Measurements from ENCODE around the gene SCN7A. TPM values are rescaled to one million over a fixed set of nuclear protein-coding genes. Genes with fewer than 3 reads are reported as not detected.

Gene SCN7A
- total and polyA plus RNA-seq, 4 donors = 0.05 to 7.9 (median 1.1) TPM

DNA sequence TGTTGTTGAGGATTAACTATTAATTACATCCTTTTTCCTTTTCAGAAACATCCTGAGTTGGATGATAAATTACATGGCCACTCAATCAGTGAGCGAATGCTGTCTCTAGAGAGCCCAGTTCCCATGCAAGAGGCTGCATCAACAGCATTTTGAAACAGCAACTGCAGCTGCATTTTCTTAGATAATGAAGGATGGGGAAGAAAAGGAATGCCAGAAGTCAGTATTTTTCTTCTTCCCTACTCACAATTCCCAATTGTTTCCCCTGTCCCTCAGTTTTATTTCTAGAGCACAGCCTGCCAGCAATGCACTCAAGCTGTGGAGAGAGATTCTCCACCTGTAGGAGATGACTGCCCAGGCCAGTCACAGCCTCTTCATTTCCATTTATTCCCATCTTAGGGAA, 6.9 kb downstream of the SCN7A start:
- no peaks in the 10 kb centered on the region for H3K4me1 ChIP-seq (ENCODE audit: control insufficient read depth in 4 of 4, insufficient read depth in 4 of 4, low read length in 3 of 4)
- H3K27me3 ChIP-seq (ENCODE audit: control insufficient read depth in 4 of 4, insufficient read depth in 4 of 4, low read length in 3 of 4) = peaks cover 0 to 4% (median 0%) of the 10 kb centered on the region in 4 donors
- H3K9me3 ChIP-seq (ENCODE audit: control insufficient read depth in 4 of 4, low read length in 3 of 4) = no peaks in the 10 kb centered on the region
- TF ChIP-seq FOXA1 (IDR thresholded peaks at IDR 0.05) = no peak
- no peak overlapping the region for H3K27ac ChIP-seq (ENCODE audit: low read depth in 1 of 2, low read length in 2 of 2)
- no peak overlapping the region for H3K9ac ChIP-seq (ENCODE audit: low read depth in 1 of 2, low read length in 2 of 2)
- no peak for DNase-seq (ENCODE audit: low spot score)
- WGBS = 69% methylated on average over 1 of the region's 1 CpG
- no peak overlapping the region for H3K4me3 ChIP-seq (ENCODE audit: low read depth in 1 of 3, low read length in 3 of 3)
- no peaks in the 10 kb centered on the region for H3K36me3 ChIP-seq (ENCODE audit: control insufficient read depth in 4 of 4, insufficient read depth in 3 of 4, low read depth in 1 of 4, low read length in 3 of 4)

DNA sequence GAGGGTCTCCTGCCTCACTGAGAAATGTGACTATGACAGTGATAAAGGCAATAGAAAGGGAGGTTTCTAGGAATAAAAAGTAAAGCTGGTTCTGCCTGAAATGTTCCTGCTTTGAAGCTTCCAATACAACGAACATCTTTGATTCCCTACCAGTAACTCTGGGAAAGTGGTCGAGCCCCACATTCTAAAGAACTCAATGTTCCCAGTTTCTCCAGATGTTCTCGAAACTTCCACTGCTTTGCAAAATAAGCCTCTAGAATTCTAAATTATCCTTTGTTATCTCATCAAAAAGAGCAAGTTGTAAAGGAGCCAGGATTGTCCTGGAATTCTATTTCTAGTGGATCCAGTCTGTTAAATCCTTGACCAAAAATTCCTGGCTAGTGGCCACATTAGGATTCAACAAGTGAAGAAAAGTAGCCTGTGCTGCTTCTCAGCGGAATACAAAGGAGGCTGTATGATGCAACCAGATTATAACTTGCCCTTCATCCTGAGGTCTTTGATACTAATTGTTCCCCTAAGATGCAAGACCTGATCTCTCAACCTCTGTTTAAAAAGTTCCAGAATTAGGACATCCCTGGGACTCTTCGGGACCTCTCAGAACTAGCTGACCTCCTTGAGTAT, 8.4 kb downstream of the SCN7A start:
- no peak for DNase-seq (ENCODE audit: low spot score)
- 74% methylated on average over 5 of the region's 5 CpGs for WGBS
- Histone ChIP-seq H3K27me3 (ENCODE audit: control insufficient read depth in 4 of 4, insufficient read depth in 4 of 4, low read length in 3 of 4) (no peaks in the 10 kb centered on the region), H3K27ac (ENCODE audit: low read depth in 1 of 2, low read length in 2 of 2) (no peak overlapping the region), H3K9me3 (ENCODE audit: control insufficient read depth in 4 of 4, low read length in 3 of 4) (no peaks in the 10 kb centered on the region), H3K4me3 (ENCODE audit: low read depth in 1 of 3, low read length in 3 of 3) (no peak overlapping the region), H3K36me3 (ENCODE audit: control insufficient read depth in 4 of 4, insufficient read depth in 3 of 4, low read depth in 1 of 4, low read length in 3 of 4) (no peaks in the 10 kb centered on the region), H3K4me1 (ENCODE audit: control insufficient read depth in 4 of 4, insufficient read depth in 4 of 4, low read length in 3 of 4) (no peaks in the 10 kb centered on the region), H3K9ac (ENCODE audit: low read depth in 1 of 2, low read length in 2 of 2) (no peak overlapping the region)
- no peak for TF ChIP-seq HNF4G (IDR thresholded peaks at IDR 0.05)
- TF ChIP-seq, protein P1, sequence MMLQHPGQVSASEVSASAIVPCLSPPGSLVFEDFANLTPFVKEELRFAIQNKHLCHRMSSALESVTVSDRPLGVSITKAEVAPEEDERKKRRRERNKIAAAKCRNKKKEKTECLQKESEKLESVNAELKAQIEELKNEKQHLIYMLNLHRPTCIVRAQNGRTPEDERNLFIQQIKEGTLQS (IDR thresholded peaks at IDR 0.05) = no peak
- TF ChIP-seq YY1 (IDR thresholded peaks at IDR 0.05) = no peak
- TF ChIP-seq HNF4A (conservative IDR thresholded peaks at IDR 0.05) = no peak
- no peak for TF ChIP-seq RXRA (IDR thresholded peaks at IDR 0.05)
- no peak for TF ChIP-seq FOXA1 (IDR thresholded peaks at IDR 0.05)
- no peak for TF ChIP-seq JUND (IDR thresholded peaks at IDR 0.05)
- TF ChIP-seq, protein P2, sequence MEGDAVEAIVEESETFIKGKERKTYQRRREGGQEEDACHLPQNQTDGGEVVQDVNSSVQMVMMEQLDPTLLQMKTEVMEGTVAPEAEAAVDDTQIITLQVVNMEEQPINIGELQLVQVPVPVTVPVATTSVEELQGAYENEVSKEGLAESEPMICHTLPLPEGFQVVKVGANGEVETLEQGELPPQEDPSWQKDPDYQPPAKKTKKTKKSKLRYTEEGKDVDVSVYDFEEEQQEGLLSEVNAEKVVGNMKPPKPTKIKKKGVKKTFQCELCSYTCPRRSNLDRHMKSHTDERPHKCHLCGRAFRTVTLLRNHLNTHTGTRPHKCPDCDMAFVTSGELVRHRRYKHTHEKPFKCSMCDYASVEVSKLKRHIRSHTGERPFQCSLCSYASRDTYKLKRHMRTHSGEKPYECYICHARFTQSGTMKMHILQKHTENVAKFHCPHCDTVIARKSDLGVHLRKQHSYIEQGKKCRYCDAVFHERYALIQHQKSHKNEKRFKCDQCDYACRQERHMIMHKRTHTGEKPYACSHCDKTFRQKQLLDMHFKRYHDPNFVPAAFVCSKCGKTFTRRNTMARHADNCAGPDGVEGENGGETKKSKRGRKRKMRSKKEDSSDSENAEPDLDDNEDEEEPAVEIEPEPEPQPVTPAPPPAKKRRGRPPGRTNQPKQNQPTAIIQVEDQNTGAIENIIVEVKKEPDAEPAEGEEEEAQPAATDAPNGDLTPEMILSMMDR (IDR thresholded peaks at IDR 0.05; ENCODE audit: low read depth, low read length, missing input control) = no peak
- no peak for TF ChIP-seq SP1 (IDR thresholded peaks at IDR 0.05)

DNA sequence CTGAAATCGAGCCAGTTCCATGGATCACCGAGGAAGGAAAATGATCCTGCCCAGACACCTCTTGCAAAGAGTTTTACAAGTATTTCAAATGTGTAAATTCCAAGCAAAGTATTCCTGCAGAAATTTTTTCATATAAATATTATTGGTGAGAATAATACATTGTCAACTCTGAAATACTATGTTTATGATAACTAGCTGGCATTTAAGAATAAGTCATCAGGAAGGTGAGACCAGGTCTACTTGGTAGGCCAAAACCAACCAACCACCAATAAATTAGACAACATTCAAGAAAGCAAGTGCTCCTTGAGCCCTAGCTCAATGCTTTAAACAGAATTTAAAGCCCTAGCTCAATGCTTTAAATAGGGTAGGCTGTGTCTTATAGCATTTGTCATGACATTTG, 21.7 kb downstream of the SCN7A start:
- no peak overlapping the region for H3K9ac ChIP-seq (ENCODE audit: low read depth in 1 of 2, low read length in 2 of 2)
- peaks cover 0 to 4% (median under 1%) of the 10 kb centered on the region in 4 donors for H3K4me1 ChIP-seq (ENCODE audit: control insufficient read depth in 4 of 4, insufficient read depth in 4 of 4, low read length in 3 of 4)
- H3K27me3 ChIP-seq (ENCODE audit: control insufficient read depth in 4 of 4, insufficient read depth in 4 of 4, low read length in 3 of 4) = no peaks in the 10 kb centered on the region
- H3K9me3 ChIP-seq (ENCODE audit: control insufficient read depth in 4 of 4, low read length in 3 of 4) = no peaks in the 10 kb centered on the region
- no peak for DNase-seq (ENCODE audit: low spot score)
- no peak overlapping the region for H3K27ac ChIP-seq (ENCODE audit: low read depth in 1 of 2, low read length in 2 of 2)
- H3K4me3 ChIP-seq (ENCODE audit: low read depth in 1 of 3, low read length in 3 of 3) = no peak overlapping the region
- WGBS = 95% methylated on average over 2 of the region's 2 CpGs
- H3K36me3 ChIP-seq (ENCODE audit: control insufficient read depth in 4 of 4, insufficient read depth in 3 of 4, low read depth in 1 of 4, low read length in 3 of 4) = no peaks in the 10 kb centered on the region
- TF ChIP-seq RAD21 (IDR thresholded peaks at IDR 0.05) = no peak
- TF ChIP-seq, protein P2 (IDR thresholded peaks at IDR 0.05; ENCODE audit: low read depth, low read length, missing input control) = no peak
- TF ChIP-seq, protein P1 (IDR thresholded peaks at IDR 0.05) = no peak
- TF ChIP-seq RXRA (IDR thresholded peaks at IDR 0.05) = no peak
- TF ChIP-seq HNF4G (IDR thresholded peaks at IDR 0.05) = no peak
- no peak for TF ChIP-seq NR2F2 (IDR thresholded peaks at IDR 0.05)
- no peak for TF ChIP-seq SP1 (IDR thresholded peaks at IDR 0.05)
- TF ChIP-seq, protein P3, sequence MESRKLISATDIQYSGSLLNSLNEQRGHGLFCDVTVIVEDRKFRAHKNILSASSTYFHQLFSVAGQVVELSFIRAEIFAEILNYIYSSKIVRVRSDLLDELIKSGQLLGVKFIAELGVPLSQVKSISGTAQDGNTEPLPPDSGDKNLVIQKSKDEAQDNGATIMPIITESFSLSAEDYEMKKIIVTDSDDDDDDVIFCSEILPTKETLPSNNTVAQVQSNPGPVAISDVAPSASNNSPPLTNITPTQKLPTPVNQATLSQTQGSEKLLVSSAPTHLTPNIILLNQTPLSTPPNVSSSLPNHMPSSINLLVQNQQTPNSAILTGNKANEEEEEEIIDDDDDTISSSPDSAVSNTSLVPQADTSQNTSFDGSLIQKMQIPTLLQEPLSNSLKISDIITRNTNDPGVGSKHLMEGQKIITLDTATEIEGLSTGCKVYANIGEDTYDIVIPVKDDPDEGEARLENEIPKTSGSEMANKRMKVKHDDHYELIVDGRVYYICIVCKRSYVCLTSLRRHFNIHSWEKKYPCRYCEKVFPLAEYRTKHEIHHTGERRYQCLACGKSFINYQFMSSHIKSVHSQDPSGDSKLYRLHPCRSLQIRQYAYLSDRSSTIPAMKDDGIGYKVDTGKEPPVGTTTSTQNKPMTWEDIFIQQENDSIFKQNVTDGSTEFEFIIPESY (IDR thresholded peaks at IDR 0.05) = no peak
- TF ChIP-seq FOXA1 (IDR thresholded peaks at IDR 0.05) = no peak
- no peak for TF ChIP-seq JUND (IDR thresholded peaks at IDR 0.05)
- TF ChIP-seq TAF1 (conservative IDR thresholded peaks at IDR 0.05) = no peak
- no peak for TF ChIP-seq FOXA2 (IDR thresholded peaks at IDR 0.05)
- TF ChIP-seq EGR1 (IDR thresholded peaks at IDR 0.05; ENCODE audit: low read depth in 2 of 2) = no peak
- no peak for TF ChIP-seq YY1 (IDR thresholded peaks at IDR 0.05)
- TF ChIP-seq, protein P4, sequence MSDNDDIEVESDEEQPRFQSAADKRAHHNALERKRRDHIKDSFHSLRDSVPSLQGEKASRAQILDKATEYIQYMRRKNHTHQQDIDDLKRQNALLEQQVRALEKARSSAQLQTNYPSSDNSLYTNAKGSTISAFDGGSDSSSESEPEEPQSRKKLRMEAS (IDR thresholded peaks at IDR 0.05) = no peak
- TF ChIP-seq HNF4A (conservative IDR thresholded peaks at IDR 0.05) = no peak
- TF ChIP-seq, protein P5, sequence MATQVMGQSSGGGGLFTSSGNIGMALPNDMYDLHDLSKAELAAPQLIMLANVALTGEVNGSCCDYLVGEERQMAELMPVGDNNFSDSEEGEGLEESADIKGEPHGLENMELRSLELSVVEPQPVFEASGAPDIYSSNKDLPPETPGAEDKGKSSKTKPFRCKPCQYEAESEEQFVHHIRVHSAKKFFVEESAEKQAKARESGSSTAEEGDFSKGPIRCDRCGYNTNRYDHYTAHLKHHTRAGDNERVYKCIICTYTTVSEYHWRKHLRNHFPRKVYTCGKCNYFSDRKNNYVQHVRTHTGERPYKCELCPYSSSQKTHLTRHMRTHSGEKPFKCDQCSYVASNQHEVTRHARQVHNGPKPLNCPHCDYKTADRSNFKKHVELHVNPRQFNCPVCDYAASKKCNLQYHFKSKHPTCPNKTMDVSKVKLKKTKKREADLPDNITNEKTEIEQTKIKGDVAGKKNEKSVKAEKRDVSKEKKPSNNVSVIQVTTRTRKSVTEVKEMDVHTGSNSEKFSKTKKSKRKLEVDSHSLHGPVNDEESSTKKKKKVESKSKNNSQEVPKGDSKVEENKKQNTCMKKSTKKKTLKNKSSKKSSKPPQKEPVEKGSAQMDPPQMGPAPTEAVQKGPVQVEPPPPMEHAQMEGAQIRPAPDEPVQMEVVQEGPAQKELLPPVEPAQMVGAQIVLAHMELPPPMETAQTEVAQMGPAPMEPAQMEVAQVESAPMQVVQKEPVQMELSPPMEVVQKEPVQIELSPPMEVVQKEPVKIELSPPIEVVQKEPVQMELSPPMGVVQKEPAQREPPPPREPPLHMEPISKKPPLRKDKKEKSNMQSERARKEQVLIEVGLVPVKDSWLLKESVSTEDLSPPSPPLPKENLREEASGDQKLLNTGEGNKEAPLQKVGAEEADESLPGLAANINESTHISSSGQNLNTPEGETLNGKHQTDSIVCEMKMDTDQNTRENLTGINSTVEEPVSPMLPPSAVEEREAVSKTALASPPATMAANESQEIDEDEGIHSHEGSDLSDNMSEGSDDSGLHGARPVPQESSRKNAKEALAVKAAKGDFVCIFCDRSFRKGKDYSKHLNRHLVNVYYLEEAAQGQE (IDR thresholded peaks at IDR 0.05) = no peak
